Lung (tissue), 12 donors: ENCODE results near the gene SIX1. TPM values are rescaled to one million over a fixed set of nuclear protein-coding genes. Genes with fewer than 3 reads are reported as not detected.

Source experiments
- ATAC-seq: fragments of 200-7000 bp; cut with Tn5 transposase; one replicate; pipeline ENCODE4 v1.9.1; 2020; ENCODE audit warnings: moderate number of reproducible peaks; ENCODE audit not compliant: insufficient read depth, low FRiP score
- DNase-seq, 3 donors: peaks; one replicate each; pipeline ENCODE4 v3.0.0-alpha.2; 2013 to 2017
- H3K27ac ChIP-seq, 2 donors: one replicate each; pipeline ENCODE4 v1.5.1; 2013; ENCODE audit warnings: mild to moderate bottlenecking in 2 of 2, moderate library complexity in 2 of 2, control low read depth in 1 of 2, inconsistent platforms in 1 of 2, low read depth in 1 of 2, low read length in 1 of 2
- H3K27me3 ChIP-seq, 3 donors: one replicate each; pipeline ENCODE4 v1.5.1; 2013; ENCODE audit warnings: low read length in 2 of 3; ENCODE audit not compliant: control insufficient read depth in 3 of 3, insufficient read depth in 3 of 3
- H3K36me3 ChIP-seq, 4 donors: one replicate each; pipeline ENCODE4 v1.5.1; 2013; ENCODE audit warnings: low read length in 4 of 4, mild to moderate bottlenecking in 1 of 4, moderate library complexity in 1 of 4; ENCODE audit not compliant: control insufficient read depth in 4 of 4, insufficient read depth in 4 of 4
- H3K4me1 ChIP-seq, 5 donors: one replicate each; pipeline ENCODE4 v1.5.1; 2013; ENCODE audit warnings: low read length in 5 of 5, mild to moderate bottlenecking in 2 of 5, moderate library complexity in 1 of 5; ENCODE audit not compliant: control insufficient read depth in 5 of 5, insufficient read depth in 5 of 5
- H3K4me3 ChIP-seq: one replicate; pipeline ENCODE4 v1.5.1; 2013; ENCODE audit warnings: mild to moderate bottlenecking, control low read depth, moderate library complexity
- H3K9ac ChIP-seq, 2 donors: one replicate each; pipeline ENCODE4 v1.5.1; 2013; ENCODE audit warnings: low read length in 2 of 2, control low read depth in 1 of 2; ENCODE audit not compliant: insufficient read depth in 1 of 2
- H3K9me3 ChIP-seq, 4 donors: one replicate each; pipeline ENCODE4 v1.5.1; 2013; ENCODE audit warnings: low read length in 3 of 4, mild to moderate bottlenecking in 1 of 4, moderate library complexity in 1 of 4; ENCODE audit not compliant: control insufficient read depth in 4 of 4, insufficient read depth in 3 of 4
- CTCF ChIP-seq: IDR thresholded peaks from 2 replicates; pipeline ENCODE4 v1.5.1; 2012; ENCODE audit warnings: mild to moderate bottlenecking; ENCODE audit errors: control extremely low read depth, extremely low read depth
- WGBS, 2 donors: extraction: QIAGEN DNeasy Blood & Tissue Kit; methylation state at CpG; one replicate each; pipeline ENCODE4 v1.1.7; 2013; 5-methylcytosine and 5-hydroxymethylcytosine counted together
- polyA plus RNA-seq, 2 donors: library from polyadenylated mRNA; stranded (reverse); fragments of 200-250 nt; gene quantifications; one replicate each; pipeline ENCODE4 v1.2.1, GENCODE V29; 2013
- total RNA-seq, 2 donors: library from RNA; depleted of rRNA in 1 of 2; stranded (reverse); fragments of >200 nt in 1 of 2; gene quantifications; one replicate each; pipeline ENCODE4 v1.2.1, GENCODE V29; 2014 to 2021
- donor health status: control.
- donor health status: control.
- donor health status: Bipolar disorder and iron deficiency.
- donor health status: healthy.
- donor health status: DM: yes; HTN: yes; CAD: no.

The SIX1 gene
- total and polyA plus RNA-seq, 4 donors, result 2.1 to 5.9 (median 3.8) TPM

- no peaks in the 10 kb centered on the region for H3K36me3 ChIP-seq
- no peak overlapping the region for H3K27ac ChIP-seq
- peaks cover 0 to 55% (median 15%) of the 10 kb centered on the region in 5 donors for H3K4me1 ChIP-seq
- peaks cover 0 to 6% (median 0%) of the 10 kb centered on the region in 4 donors for H3K9me3 ChIP-seq
- peak; percentile 24 to 53 (median 42) for DNase-seq
- ATAC-seq, result no peak
- H3K27me3 ChIP-seq, result peaks cover 9 to 95% (median 94%) of the 10 kb centered on the region in 3 donors
- 8 to 11% methylated on average over 11 of the region's 11 CpGs for WGBS, 2 donors
- H3K9ac ChIP-seq, result no peak overlapping the region
- no peak for TF ChIP-seq CTCF
- no peak overlapping the region for H3K4me3 ChIP-seq
Measured at GRCh38 chr14:60650373-60650961, 1.2 kb upstream of the SIX1 start.

DNA sequence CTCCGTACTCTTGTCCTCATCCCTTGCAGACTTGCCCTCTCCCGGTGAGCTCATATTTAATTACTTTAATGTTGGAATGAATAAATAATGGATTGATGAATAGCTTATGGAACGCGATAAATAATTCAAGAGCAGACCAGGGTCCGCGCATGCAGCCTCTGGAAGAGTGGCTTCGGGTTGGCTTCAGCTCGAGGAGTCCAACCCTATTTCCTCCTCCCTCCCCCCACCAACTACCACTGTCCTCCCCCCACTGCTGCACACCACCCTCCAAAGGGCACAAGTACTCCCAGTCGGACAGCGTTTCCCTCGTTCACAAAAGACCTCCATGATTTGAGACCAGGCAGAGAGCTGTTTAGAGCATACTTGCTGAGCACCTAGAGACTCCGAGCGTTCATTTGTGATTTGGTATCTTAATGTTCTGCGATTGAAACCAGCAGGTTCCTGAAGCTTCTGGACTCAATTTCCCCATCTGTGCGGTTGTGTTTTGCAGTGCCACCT lies 647 bp upstream of the SIX1 start:
- Histone ChIP-seq H3K9me3 (peaks cover 0 to 6% (median 0%) of the 10 kb centered on the region in 4 donors), H3K4me1 (peaks cover 0 to 51% (median 15%) of the 10 kb centered on the region in 5 donors), H3K27ac (no peak overlapping the region), H3K9ac (no peak overlapping the region), H3K27me3 (peaks cover 9 to 95% (median 94%) of the 10 kb centered on the region in 3 donors), H3K36me3 (no peaks in the 10 kb centered on the region), H3K4me3 (no peak overlapping the region)
- ATAC-seq (no peak), DNase-seq (peak; percentile 15 to 21 (median 16))
- TF ChIP-seq CTCF, result no peak
- 4 to 7% methylated on average over 15 of the region's 15 CpGs for WGBS, 2 donors

DNA sequence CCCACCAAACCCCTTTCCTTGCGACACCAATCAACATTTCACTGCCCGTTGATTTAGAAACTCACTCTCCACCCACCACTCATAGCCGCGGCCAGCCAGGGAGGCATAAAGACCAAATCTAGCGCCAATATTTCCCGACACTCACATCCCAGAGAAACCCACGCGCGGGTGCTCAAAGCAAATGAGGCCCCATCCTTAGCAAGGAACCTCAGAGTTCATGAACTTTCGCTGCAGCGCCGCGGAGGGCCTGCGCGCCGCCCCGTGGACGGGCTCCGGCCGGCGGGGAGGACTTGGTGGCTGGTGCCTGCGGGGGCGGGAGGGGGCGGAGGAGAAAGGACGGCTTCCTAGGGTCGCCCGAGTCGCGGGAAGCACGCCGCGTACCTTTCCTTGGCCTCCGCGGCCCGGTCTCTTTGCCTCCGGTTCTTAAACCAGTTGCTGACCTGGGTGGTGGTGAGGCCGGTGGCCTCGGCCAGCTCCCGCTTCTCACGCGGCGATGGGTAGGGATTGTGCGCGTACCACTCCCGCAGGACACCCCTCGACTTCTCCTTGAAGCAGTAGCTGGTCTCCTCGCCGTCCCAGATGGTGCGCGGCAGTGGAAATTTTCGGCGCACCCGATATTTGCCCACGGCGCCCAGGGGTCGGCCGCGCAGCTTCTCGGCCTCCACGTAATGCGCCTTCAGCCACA lies 886 bp downstream of the SIX1 start:
- Histone ChIP-seq H3K4me3 (no peak overlapping the region), H3K27ac (no peak overlapping the region), H3K9me3 (peaks cover 0 to 6% (median 0%) of the 10 kb centered on the region in 4 donors), H3K27me3 (peaks cover 6 to 95% (median 94%) of the 10 kb centered on the region in 3 donors), H3K4me1 (peaks cover 0 to 55% (median 15%) of the 10 kb centered on the region in 5 donors), H3K36me3 (no peaks in the 10 kb centered on the region), H3K9ac (no peak overlapping the region)
- ATAC-seq (no peak), DNase-seq (peak in 2 of 3 donors; percentile 10 to 25)
- TF ChIP-seq CTCF, result no peak
- WGBS, 2 donors, result 3 to 4% methylated on average over 55 to 61 of the region's 61 CpGs
